Measurements from ENCODE around the gene NHLRC2.

The NHLRC2 gene

DNA sequence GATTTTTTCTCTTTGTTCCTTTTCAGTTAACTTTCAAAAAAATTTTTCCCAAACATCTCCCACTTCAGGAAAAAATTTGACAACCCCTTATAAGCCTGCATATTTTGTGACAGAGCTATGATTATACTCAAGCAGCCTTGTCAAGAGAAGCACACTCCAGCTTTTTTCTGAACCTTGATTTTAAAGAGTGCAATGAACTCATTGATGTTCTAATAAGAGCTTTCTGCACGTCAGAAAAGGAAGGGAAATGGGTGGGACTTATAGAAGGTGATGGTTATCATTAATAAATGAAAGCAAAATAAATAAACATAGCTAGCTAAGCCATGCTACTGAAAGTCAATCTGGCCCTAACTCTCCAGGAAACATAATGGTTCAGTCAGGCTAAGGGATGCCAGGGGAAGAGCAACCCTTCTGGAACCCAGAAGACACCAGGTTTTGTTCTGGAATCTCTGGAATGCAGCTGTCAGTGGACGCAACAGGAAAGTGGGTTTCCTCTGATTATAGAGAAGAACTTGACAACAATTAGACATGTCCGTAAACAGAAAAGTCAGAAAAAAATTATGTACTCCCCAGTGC is 76.1 kb downstream of the NHLRC2 start:
- Mint-ChIP-seq H3K27me3 (ENCODE audit: low read depth) (peaks cover 11% of the 10 kb centered on the region), H3K9me3 (no peaks in the 10 kb centered on the region), H3K4me3 (no peak overlapping the region), H3K36me3 (ENCODE audit: low read depth) (no peaks in the 10 kb centered on the region), H3K27ac (no peak overlapping the region), H3K4me1 (no peaks in the 10 kb centered on the region)
- no peak for TF ChIP-seq CTCF (IDR thresholded peaks at IDR 0.05; ENCODE audit: unreplicated experiment in 3 of 3)

DNA sequence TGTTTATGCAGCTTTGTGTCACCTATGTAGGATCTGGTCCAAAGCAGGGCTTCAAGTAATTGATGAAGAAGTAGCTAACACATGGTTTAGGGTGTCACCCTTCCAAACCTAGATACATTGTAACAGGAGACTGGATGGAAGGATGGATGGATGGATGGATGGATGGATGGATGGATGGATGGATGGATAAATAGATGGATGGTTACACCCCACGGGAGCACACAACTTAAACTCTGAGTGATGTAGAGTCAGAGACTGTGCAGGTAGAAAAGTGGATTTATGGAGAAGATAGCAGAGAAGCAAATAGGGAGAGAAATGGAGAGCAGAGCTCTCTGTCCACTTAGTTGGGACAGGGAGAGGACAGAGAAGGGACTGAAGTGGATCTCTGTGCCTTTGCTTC is 78.4 kb downstream of the NHLRC2 start:
- Mint-ChIP-seq H3K27ac (no peak overlapping the region), H3K36me3 (ENCODE audit: low read depth) (no peaks in the 10 kb centered on the region), H3K4me3 (no peak overlapping the region), H3K9me3 (no peaks in the 10 kb centered on the region), H3K27me3 (ENCODE audit: low read depth) (peaks cover 22% of the 10 kb centered on the region), H3K4me1 (no peaks in the 10 kb centered on the region)
- TF ChIP-seq CTCF (IDR thresholded peaks at IDR 0.05; ENCODE audit: unreplicated experiment in 3 of 3), result no peak

- no peaks in the 10 kb centered on the region for H3K9me3 Mint-ChIP-seq
- peaks cover 27% of the 10 kb centered on the region for H3K27me3 Mint-ChIP-seq (ENCODE audit: low read depth)
- no peaks in the 10 kb centered on the region for H3K36me3 Mint-ChIP-seq (ENCODE audit: low read depth)
- no peak overlapping the region for H3K4me3 Mint-ChIP-seq
- H3K27ac Mint-ChIP-seq, result peak overlapping the region in 1 of 3 experiments; percentile 26
- TF ChIP-seq CTCF (IDR thresholded peaks at IDR 0.05; ENCODE audit: unreplicated experiment in 3 of 3), result no peak
- H3K4me1 Mint-ChIP-seq, result no peaks in the 10 kb centered on the region
Observed at GRCh38 chr10:113933894-113934532, 79.6 kb downstream of the NHLRC2 start.

DNA sequence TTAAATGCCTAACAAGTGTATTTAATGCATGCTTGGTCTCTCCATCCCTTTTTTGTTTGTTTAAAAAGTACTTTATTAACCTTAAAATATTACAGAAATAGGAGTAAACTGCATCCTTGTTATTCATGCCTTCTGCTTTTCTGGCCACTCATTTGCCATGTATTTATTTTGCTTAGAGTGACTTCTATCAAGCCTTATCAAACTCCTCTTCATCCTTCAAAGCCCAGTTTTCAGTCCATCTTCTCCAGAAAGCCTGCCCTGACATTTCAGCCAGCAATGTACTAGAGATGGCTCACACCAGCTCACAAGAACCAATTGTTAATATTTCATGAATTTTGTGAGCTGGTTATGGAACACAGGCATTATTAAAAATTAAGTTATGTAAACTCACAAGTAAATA is 82.8 kb downstream of the NHLRC2 start:
- Mint-ChIP-seq H3K27me3 (ENCODE audit: low read depth) (peaks cover 31% of the 10 kb centered on the region), H3K4me3 (no peak overlapping the region), H3K9me3 (no peaks in the 10 kb centered on the region), H3K36me3 (ENCODE audit: low read depth) (no peaks in the 10 kb centered on the region), H3K4me1 (no peaks in the 10 kb centered on the region), H3K27ac (no peak overlapping the region)
- TF ChIP-seq CTCF (IDR thresholded peaks at IDR 0.05; ENCODE audit: unreplicated experiment in 3 of 3), result no peak

- peaks cover 31% of the 10 kb centered on the region for H3K27me3 Mint-ChIP-seq (ENCODE audit: low read depth)
- H3K4me1 Mint-ChIP-seq, result no peaks in the 10 kb centered on the region
- no peak overlapping the region for H3K27ac Mint-ChIP-seq
- no peaks in the 10 kb centered on the region for H3K36me3 Mint-ChIP-seq (ENCODE audit: low read depth)
- TF ChIP-seq CTCF (IDR thresholded peaks at IDR 0.05; ENCODE audit: unreplicated experiment in 3 of 3), result no peak
- no peak overlapping the region for H3K4me3 Mint-ChIP-seq
- H3K9me3 Mint-ChIP-seq, result no peaks in the 10 kb centered on the region
Observed at GRCh38 chr10:113937756-113938155, 83.3 kb downstream of the NHLRC2 start.
